LNCaP clone FGC (cell line): Measurements from ENCODE around the gene N4BP3.
A peak's percentile ranks its signal among the peaks of the same experiment; 100 is the strongest.

ENCODE experiments used
- DNase-seq: peaks from one replicate; pipeline ENCODE4 v3.0.0-alpha.2; 2011; ENCODE audit warnings: low read depth
- H3K4me3 ChIP-seq: 2 replicates; pipeline ENCODE4 v1.5.1; 2011; ENCODE audit warnings: mild to moderate bottlenecking, low read depth, low read length, control low read depth
- TF ChIP-seq, protein P1 (sequence below): IDR thresholded peaks from 2 replicates; pipeline ENCODE4 v1.5.1; 2012; ENCODE audit warnings: mild to moderate bottlenecking; ENCODE audit not compliant: control insufficient read depth, insufficient read depth; ENCODE audit errors: extremely low read depth

The N4BP3 gene

DNA sequence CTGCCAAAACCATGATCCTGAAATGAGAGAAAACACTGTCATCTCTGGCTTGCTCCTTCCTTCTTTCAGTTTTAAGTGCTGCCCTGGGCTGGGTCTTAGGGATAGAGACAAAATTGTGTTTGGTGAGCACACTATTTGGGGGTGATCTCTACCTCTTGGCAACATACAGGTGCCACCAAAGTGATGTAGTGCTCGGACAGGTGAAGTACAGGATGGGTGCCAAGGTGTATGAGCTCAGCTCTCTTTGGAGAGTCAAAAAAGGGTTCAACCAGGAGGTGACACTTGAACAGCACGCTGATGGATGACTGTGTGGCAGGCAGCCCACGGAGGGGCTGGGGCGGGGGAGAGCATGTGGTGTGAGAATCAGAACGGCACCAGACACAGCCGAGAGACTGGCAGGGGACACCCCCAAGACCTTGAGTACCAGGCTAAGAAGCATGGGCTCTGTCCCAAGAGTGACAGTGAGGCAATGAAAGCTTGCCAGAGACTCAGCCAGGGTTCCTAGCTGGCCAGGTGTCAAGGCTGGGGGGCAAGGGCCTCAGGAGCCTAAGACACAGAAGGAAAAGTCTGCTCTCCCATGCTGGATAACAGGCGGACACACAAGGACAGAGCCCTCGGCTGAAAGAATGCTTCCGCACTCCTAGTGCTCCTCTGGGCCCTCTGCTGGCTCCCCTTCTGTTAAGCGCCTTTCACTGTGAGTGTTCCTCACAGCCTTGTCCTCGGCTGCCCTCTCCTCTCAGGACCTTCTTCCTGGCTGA lies 37.8 kb downstream of the N4BP3 start:
- TF ChIP-seq, protein P1, sequence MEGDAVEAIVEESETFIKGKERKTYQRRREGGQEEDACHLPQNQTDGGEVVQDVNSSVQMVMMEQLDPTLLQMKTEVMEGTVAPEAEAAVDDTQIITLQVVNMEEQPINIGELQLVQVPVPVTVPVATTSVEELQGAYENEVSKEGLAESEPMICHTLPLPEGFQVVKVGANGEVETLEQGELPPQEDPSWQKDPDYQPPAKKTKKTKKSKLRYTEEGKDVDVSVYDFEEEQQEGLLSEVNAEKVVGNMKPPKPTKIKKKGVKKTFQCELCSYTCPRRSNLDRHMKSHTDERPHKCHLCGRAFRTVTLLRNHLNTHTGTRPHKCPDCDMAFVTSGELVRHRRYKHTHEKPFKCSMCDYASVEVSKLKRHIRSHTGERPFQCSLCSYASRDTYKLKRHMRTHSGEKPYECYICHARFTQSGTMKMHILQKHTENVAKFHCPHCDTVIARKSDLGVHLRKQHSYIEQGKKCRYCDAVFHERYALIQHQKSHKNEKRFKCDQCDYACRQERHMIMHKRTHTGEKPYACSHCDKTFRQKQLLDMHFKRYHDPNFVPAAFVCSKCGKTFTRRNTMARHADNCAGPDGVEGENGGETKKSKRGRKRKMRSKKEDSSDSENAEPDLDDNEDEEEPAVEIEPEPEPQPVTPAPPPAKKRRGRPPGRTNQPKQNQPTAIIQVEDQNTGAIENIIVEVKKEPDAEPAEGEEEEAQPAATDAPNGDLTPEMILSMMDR = 0 out of 2 replicates have a peak, but pooled peaks have one; percentile 1
- DNase-seq = no peak

DNA sequence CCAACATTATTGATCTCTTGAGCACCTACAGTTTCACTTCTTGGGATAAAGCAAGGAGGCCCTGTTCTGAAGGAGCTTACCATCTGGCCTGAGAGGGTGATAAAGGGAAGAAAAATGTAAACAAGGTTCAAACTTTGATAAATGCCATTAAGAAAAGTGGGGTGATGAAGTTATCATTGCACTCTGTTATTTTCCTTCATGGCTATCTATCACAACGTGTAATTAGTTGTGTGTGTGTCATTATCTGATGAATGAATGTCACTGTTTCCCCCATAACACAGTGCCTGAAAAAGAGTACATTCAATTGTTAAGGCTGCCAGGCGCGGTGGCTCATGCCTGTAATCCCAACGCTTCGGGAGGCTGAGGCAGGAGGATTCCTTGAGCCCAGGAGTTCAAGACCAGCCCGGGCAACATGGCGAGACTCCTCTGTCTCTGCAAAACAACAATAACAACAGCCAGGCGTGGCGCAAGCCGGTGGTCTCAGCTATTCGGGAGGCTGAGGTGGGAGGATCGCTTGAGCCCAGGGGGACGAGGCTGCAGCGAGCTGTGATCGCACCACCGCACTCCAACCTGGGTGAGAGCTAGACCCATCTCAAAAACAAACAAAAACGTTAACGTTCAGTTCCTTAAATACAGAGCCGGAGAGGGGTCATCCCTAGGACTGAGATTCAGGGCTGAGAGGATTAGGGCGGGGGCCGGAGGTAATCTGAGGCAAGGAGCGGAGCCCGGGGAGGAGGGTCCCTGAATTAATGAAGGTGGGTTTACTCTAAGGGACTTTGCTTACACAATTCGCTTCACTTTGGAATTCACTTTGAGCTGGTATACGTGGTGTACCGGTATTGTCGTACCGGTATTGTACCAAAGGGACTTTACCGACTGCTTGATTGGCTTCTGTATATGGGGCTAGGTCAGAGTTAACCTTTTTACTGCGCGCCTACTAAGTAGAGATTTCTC lies 39.4 kb downstream of the N4BP3 start:
- peak overlapping the region; percentile 98 for H3K4me3 ChIP-seq
- no peak for DNase-seq
- TF ChIP-seq, protein P1 = no peak

More for the DNA sequence above, 37.8 kb downstream of the N4BP3 start:
- no peak overlapping the region for H3K4me3 ChIP-seq

DNA sequence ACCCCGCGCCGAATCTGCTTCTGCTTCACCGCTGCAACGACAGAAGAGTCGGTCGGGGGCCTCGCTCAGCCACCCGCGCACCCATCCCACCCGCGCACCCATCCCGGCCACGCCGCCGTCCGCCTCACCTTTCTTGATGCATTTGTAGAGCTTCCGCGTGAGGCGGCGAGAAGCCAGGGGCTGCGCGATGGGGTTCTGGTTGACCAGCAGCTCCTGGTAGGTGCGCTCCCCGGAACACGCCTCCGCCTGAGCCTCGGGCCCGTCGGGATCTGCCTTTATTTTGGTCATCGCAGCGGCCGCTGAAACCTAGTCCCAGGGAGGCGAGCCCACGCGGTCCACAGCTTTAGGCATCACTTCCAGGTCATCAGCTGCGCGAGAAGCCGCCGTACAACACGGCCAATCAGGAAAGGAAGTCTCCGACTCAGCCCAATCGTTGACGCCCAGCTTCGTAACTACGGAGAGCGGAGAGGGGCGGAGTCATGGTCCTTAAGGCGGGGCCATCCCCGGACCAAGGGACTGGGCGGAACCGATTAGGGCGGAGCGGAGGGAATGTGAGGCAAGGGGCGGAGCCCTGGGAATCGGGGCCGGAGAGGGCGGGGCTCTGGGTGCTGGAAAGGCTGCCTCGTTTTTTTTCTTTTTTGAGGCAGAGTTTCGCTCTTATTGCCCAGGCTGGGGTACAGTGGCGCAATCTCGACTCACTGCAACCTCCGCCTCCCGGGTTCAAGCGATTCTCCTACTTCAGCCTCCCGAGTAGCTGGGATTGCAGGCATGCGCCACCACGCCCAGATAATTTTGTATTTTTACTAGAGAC lies 40.4 kb downstream of the N4BP3 start, which contains the start of gene NHP2:
Gene NHP2 (minus strand): TSS at position 356 of the 811 bp plus-strand sequence. CDS start 68 bp downstream, at position 288.
- TF ChIP-seq, protein P1 = no peak
- peak within 1 kb of the TSS; percentile 98 for H3K4me3 ChIP-seq
- peak; percentile 96 for DNase-seq

DNA sequence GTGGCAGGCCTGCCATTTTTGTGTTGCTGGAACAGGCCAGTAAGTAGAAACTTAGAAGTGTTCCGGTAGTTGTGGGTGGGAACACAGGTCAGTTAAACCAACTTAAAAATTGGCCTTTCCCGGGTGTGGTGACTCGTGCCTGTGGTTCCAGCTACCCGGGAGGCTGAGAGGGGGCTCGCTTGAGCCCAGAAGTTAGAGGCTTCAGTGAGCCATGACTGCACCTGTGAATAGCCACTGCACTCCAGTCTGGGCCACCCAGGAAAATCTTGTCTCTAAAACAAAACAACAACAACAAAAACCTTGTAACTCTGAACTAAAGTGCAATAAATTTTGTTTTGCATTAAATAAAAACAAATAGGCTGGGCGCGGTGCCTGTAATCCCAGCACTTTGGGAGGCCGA lies 41.7 kb downstream of the N4BP3 start:
- DNase-seq = no peak

DNA sequence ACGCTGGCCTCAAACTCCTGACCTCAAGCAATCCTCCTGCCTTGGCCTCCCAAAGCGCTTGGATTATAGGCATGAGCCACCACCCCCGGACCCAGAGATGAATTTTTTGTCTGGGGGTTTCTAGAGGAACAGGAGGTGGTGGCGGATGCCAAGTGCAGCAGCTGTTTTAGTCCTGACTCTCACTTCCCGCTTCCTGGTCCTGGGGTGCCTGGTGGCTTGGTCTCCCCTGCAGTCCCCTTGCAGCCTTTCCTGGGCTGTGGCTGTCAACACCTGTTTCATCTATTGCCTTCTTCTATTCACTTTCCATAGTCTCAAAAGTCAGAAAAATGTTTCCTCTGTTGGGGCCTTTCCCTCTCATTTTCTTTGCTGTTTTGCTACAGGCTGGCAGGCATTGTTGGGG lies 46.8 kb downstream of the N4BP3 start:
- H3K4me3 ChIP-seq = no peak overlapping the region
- DNase-seq = no peak
- TF ChIP-seq, protein P1 = no peak

More for the DNA sequence above, 41.7 kb downstream of the N4BP3 start:
- no peak overlapping the region for H3K4me3 ChIP-seq
- TF ChIP-seq, protein P1 = no peak

DNA sequence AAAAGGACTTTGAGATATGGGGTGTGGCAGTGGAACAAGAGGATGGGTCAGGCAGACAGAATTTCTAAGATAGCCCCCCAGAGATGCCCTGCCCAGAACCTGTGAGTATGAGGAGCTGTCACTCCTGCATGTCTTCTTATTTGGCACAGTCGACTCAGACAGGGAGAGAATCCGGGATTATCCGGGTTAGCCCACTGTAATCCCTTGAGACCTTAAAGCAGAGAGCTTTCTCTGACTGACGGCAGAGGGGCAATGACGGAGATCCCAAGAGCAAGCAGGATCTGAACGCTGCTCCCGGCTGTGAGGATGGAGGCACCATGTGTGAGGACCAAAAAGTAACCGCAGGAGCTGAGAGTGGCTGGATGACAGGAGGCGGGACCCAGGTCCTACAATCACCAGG lies 49.1 kb downstream of the N4BP3 start:
- TF ChIP-seq, protein P1 = no peak
- no peak for DNase-seq
- no peak overlapping the region for H3K4me3 ChIP-seq
